ENCODE data around the gene SH2D3A.

DNA sequence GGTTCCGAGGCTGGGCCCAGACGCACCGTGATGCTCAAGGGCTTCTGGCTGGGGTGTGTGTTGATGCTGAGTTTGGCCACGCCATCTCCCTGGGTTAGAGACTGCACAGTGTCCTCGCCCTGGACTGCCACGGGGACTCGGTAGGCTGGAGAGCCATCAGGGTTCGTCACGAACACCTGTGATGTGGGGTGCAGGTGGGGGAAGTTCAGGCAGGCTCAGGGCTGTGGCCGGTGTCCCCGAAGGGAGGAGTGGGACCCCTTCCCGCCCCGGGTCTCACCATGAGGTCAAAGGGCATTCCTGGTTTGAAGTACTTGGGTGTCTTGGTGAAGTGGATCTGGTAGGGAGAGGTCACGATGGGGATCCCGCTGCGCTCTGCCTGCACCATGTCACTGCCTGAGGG, 55.0 kb downstream of the SH2D3A start:
- TF ChIP-seq, protein P1, sequence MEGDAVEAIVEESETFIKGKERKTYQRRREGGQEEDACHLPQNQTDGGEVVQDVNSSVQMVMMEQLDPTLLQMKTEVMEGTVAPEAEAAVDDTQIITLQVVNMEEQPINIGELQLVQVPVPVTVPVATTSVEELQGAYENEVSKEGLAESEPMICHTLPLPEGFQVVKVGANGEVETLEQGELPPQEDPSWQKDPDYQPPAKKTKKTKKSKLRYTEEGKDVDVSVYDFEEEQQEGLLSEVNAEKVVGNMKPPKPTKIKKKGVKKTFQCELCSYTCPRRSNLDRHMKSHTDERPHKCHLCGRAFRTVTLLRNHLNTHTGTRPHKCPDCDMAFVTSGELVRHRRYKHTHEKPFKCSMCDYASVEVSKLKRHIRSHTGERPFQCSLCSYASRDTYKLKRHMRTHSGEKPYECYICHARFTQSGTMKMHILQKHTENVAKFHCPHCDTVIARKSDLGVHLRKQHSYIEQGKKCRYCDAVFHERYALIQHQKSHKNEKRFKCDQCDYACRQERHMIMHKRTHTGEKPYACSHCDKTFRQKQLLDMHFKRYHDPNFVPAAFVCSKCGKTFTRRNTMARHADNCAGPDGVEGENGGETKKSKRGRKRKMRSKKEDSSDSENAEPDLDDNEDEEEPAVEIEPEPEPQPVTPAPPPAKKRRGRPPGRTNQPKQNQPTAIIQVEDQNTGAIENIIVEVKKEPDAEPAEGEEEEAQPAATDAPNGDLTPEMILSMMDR (IDR thresholded peaks at IDR 0.05; ENCODE audit: low read length), result no peak
- TF ChIP-seq EZH2phosphoT487 (IDR thresholded peaks at IDR 0.05; ENCODE audit: low read length), result no peak
